Measurements from ENCODE around the gene SDR9C7. TPM values are rescaled to one million over a fixed set of nuclear protein-coding genes. Genes with fewer than 3 reads are reported as not detected.

SDR9C7 gene
- total and polyA plus RNA-seq, 3 experiments from 2014 or later: not detected

- H3K9me3 ChIP-seq (ENCODE audit: low read length): no peaks in the 10 kb centered on the region
- Mint-ChIP-seq H3K27me3 (peaks cover 11 to 14% of the 10 kb centered on the region in 2 donors), H3K4me3 (no peak overlapping the region), H3K27ac (no peak overlapping the region), H3K36me3 (peaks cover 7 to 35% (median 13%) of the 10 kb centered on the region in 3 donors), H3K9me3 (peaks cover 0 to 14% (median 5%) of the 10 kb centered on the region in 5 donors), H3K4me1 (no peaks in the 10 kb centered on the region)
- H3K4me1 ChIP-seq (ENCODE audit: insufficient read depth, low read length): no peaks in the 10 kb centered on the region
- ChIA-PET POLR2A (no interaction called here), CTCF (no interaction called here)
- H3K27ac ChIP-seq (ENCODE audit: low read depth, low read length): no peak overlapping the region
- H3K36me3 ChIP-seq (ENCODE audit: insufficient read depth, low read length): no peaks in the 10 kb centered on the region
- H3K4me3 ChIP-seq (ENCODE audit: low read length): no peak overlapping the region
- no peaks in the 10 kb centered on the region for H3K27me3 ChIP-seq (ENCODE audit: insufficient read depth, low read length, poor library complexity, severe bottlenecking)
- DNase-seq: no peak
Measured at GRCh38 chr12:56955631-56956256, 21.5 kb upstream of the SDR9C7 start.

- Histone ChIP-seq H3K4me3 (ENCODE audit: low read length) (no peak overlapping the region), H3K27me3 (ENCODE audit: insufficient read depth, low read length, poor library complexity, severe bottlenecking) (no peaks in the 10 kb centered on the region), H3K27ac (ENCODE audit: low read depth, low read length) (no peak overlapping the region), H3K36me3 (ENCODE audit: insufficient read depth, low read length) (no peaks in the 10 kb centered on the region), H3K4me1 (ENCODE audit: insufficient read depth, low read length) (no peaks in the 10 kb centered on the region), H3K9me3 (ENCODE audit: low read length) (no peaks in the 10 kb centered on the region)
- H3K27me3 Mint-ChIP-seq: peaks cover 11 to 14% of the 10 kb centered on the region in 2 donors
- no peaks in the 10 kb centered on the region for H3K4me1 Mint-ChIP-seq
- ChIA-PET CTCF (no interaction called here), POLR2A (no interaction called here)
- H3K36me3 Mint-ChIP-seq: peaks cover 7 to 38% (median 13%) of the 10 kb centered on the region in 3 donors
- DNase-seq: no peak
- peaks cover 0 to 13% (median 5%) of the 10 kb centered on the region in 5 donors for H3K9me3 Mint-ChIP-seq
- no peak overlapping the region for H3K4me3 Mint-ChIP-seq
- no peak overlapping the region for H3K27ac Mint-ChIP-seq
Measured at GRCh38 chr12:56954958-56955355, 20.7 kb upstream of the SDR9C7 start.

- H3K9me3 ChIP-seq (ENCODE audit: low read length): no peaks in the 10 kb centered on the region
- Mint-ChIP-seq H3K9me3 (peaks cover 0 to 13% (median 5%) of the 10 kb centered on the region in 5 donors), H3K4me3 (no peak overlapping the region), H3K36me3 (peaks cover 7 to 41% (median 13%) of the 10 kb centered on the region in 3 donors), H3K4me1 (no peaks in the 10 kb centered on the region), H3K27me3 (peaks cover 10 to 11% of the 10 kb centered on the region in 2 donors), H3K27ac (peak overlapping the region in 1 of 8 donors; percentile 42)
- ChIA-PET CTCF (no interaction called here), POLR2A (no interaction called here)
- H3K4me1 ChIP-seq (ENCODE audit: insufficient read depth, low read length): no peaks in the 10 kb centered on the region
- no peak for DNase-seq
- no peak overlapping the region for H3K27ac ChIP-seq (ENCODE audit: low read depth, low read length)
- no peaks in the 10 kb centered on the region for H3K27me3 ChIP-seq (ENCODE audit: insufficient read depth, low read length, poor library complexity, severe bottlenecking)
- no peaks in the 10 kb centered on the region for H3K36me3 ChIP-seq (ENCODE audit: insufficient read depth, low read length)
- H3K4me3 ChIP-seq (ENCODE audit: low read length): no peak overlapping the region
Measured at GRCh38 chr12:56954057-56954957, 20.1 kb upstream of the SDR9C7 start.

GRCh38 chr12:56953314-56953713, 19.1 kb upstream of the SDR9C7 start:
- no peak overlapping the region for H3K4me3 Mint-ChIP-seq
- Histone ChIP-seq H3K9me3 (ENCODE audit: low read length) (no peaks in the 10 kb centered on the region), H3K36me3 (ENCODE audit: insufficient read depth, low read length) (no peaks in the 10 kb centered on the region), H3K27me3 (ENCODE audit: insufficient read depth, low read length, poor library complexity, severe bottlenecking) (no peaks in the 10 kb centered on the region), H3K4me1 (ENCODE audit: insufficient read depth, low read length) (no peaks in the 10 kb centered on the region), H3K27ac (ENCODE audit: low read depth, low read length) (no peak overlapping the region), H3K4me3 (ENCODE audit: low read length) (no peak overlapping the region)
- ChIA-PET CTCF (interaction anchor here (1.6 kb wide), 1 partner anchor 34 kb away, joined by 4 read pairs; no protein-coding TSS in a partner anchor), POLR2A (no interaction called here)
- peaks cover 7 to 44% (median 15%) of the 10 kb centered on the region in 3 donors for H3K36me3 Mint-ChIP-seq
- no peak overlapping the region for H3K27ac Mint-ChIP-seq
- peaks cover 0 to 8% (median 5%) of the 10 kb centered on the region in 5 donors for H3K9me3 Mint-ChIP-seq
- no peak for DNase-seq
- H3K27me3 Mint-ChIP-seq: peaks cover 9 to 11% of the 10 kb centered on the region in 2 donors
- no peaks in the 10 kb centered on the region for H3K4me1 Mint-ChIP-seq

- H3K9me3 ChIP-seq (ENCODE audit: low read length): no peaks in the 10 kb centered on the region
- no peak overlapping the region for H3K27ac ChIP-seq (ENCODE audit: low read depth, low read length)
- Mint-ChIP-seq H3K36me3 (peaks cover 5 to 31% (median 12%) of the 10 kb centered on the region in 3 donors), H3K27me3 (peaks cover 4 to 6% of the 10 kb centered on the region in 2 donors), H3K9me3 (no peaks in the 10 kb centered on the region), H3K4me1 (no peaks in the 10 kb centered on the region), H3K4me3 (no peak overlapping the region), H3K27ac (no peak overlapping the region)
- no peak for DNase-seq
- H3K27me3 ChIP-seq (ENCODE audit: insufficient read depth, low read length, poor library complexity, severe bottlenecking): no peaks in the 10 kb centered on the region
- no peak overlapping the region for H3K4me3 ChIP-seq (ENCODE audit: low read length)
- H3K36me3 ChIP-seq (ENCODE audit: insufficient read depth, low read length): no peaks in the 10 kb centered on the region
- ChIA-PET POLR2A (no interaction called here), CTCF (interaction anchor here (1.0 to 1.6 kb wide), 2 partner anchors 36 to 50 kb away, joined by 3 to 4 read pairs; no protein-coding TSS in a partner anchor)
- H3K4me1 ChIP-seq (ENCODE audit: insufficient read depth, low read length): no peaks in the 10 kb centered on the region
Measured at GRCh38 chr12:56951582-56952339, 17.6 kb upstream of the SDR9C7 start.

GRCh38 chr12:56948881-56949280, 14.7 kb upstream of the SDR9C7 start:
- Mint-ChIP-seq H3K36me3 (peaks cover 5 to 34% (median 8%) of the 10 kb centered on the region in 3 donors), H3K4me3 (no peak overlapping the region), H3K27ac (no peak overlapping the region), H3K9me3 (peaks cover 0 to 5% (median 0%) of the 10 kb centered on the region in 5 donors), H3K4me1 (no peaks in the 10 kb centered on the region), H3K27me3 (peaks cover 8 to 13% of the 10 kb centered on the region in 2 donors)
- H3K9me3 ChIP-seq (ENCODE audit: low read length): no peaks in the 10 kb centered on the region
- H3K4me3 ChIP-seq (ENCODE audit: low read length): no peak overlapping the region
- no peaks in the 10 kb centered on the region for H3K36me3 ChIP-seq (ENCODE audit: insufficient read depth, low read length)
- DNase-seq: no peak
- CTCF ChIA-PET: no interaction called here
- no peak overlapping the region for H3K27ac ChIP-seq (ENCODE audit: low read depth, low read length)
- no peaks in the 10 kb centered on the region for H3K4me1 ChIP-seq (ENCODE audit: insufficient read depth, low read length)
- no peaks in the 10 kb centered on the region for H3K27me3 ChIP-seq (ENCODE audit: insufficient read depth, low read length, poor library complexity, severe bottlenecking)
- POLR2A ChIA-PET: no interaction called here

- Mint-ChIP-seq H3K27ac (peak overlapping the region in 1 of 8 donors; percentile 44), H3K36me3 (peaks cover 5 to 34% (median 8%) of the 10 kb centered on the region in 3 donors), H3K4me1 (no peaks in the 10 kb centered on the region), H3K27me3 (peaks cover 8 to 18% of the 10 kb centered on the region in 2 donors), H3K9me3 (peaks cover under 1 to 5% (median 2%) of the 10 kb centered on the region in 5 donors), H3K4me3 (no peak overlapping the region)
- DNase-seq: no peak
- CTCF ChIA-PET: no interaction called here
- no peaks in the 10 kb centered on the region for H3K36me3 ChIP-seq (ENCODE audit: insufficient read depth, low read length)
- no peak overlapping the region for H3K27ac ChIP-seq (ENCODE audit: low read depth, low read length)
- POLR2A ChIA-PET: no interaction called here
- H3K4me1 ChIP-seq (ENCODE audit: insufficient read depth, low read length): no peaks in the 10 kb centered on the region
- no peaks in the 10 kb centered on the region for H3K27me3 ChIP-seq (ENCODE audit: insufficient read depth, low read length, poor library complexity, severe bottlenecking)
- H3K4me3 ChIP-seq (ENCODE audit: low read length): no peak overlapping the region
- no peaks in the 10 kb centered on the region for H3K9me3 ChIP-seq (ENCODE audit: low read length)
Measured at GRCh38 chr12:56948457-56948777, 14.2 kb upstream of the SDR9C7 start.
